Myocyte (in vitro differentiated cells): ENCODE data around the gene METRN. TPM values are rescaled to one million over a fixed set of nuclear protein-coding genes. Genes with fewer than 3 reads are reported as not detected.
"Not testable (repeated sequence)": the region's sequence is repeated elsewhere in the genome, so short reads cannot be mapped to it uniquely, and the experiment has no call there.

Experiments used
- DNase-seq: peaks from one replicate; pipeline ENCODE4 v3.0.0-alpha.2; 2012; ENCODE audit warnings: low read depth
- total RNA-seq: library from RNA; depleted of rRNA; stranded (reverse); fragments of >200 nt; gene quantifications from 2 replicates; pipeline ENCODE4 v1.2.3, GENCODE V29; 2014

Gene METRN
- total RNA-seq, 1 donor from 2014 or later: 105 TPM

GRCh38 chr16:689175-689897 lies 25.6 kb upstream of the METRN start:
- no peak for DNase-seq

DNA sequence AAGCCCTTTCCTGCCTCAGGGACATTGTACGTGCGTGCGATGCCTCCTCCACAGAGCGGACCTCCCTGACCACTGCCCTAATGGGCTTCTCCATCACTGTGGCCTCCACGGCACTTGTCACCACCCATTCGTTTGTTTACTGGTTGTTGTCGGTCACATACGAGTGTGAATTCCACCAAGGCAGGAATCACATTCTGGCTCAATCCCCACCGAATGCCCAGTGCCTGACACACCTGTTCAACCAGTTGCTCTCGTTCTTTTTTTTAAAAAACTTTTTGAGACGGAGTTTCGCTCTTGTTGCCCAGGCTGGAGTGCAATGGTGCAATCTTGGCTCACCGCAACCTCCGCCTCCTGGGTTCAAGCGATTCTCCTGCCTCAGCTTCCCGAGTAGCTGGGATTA lies 23.7 kb upstream of the METRN start:
- not testable (repeated sequence) for DNase-seq

DNA sequence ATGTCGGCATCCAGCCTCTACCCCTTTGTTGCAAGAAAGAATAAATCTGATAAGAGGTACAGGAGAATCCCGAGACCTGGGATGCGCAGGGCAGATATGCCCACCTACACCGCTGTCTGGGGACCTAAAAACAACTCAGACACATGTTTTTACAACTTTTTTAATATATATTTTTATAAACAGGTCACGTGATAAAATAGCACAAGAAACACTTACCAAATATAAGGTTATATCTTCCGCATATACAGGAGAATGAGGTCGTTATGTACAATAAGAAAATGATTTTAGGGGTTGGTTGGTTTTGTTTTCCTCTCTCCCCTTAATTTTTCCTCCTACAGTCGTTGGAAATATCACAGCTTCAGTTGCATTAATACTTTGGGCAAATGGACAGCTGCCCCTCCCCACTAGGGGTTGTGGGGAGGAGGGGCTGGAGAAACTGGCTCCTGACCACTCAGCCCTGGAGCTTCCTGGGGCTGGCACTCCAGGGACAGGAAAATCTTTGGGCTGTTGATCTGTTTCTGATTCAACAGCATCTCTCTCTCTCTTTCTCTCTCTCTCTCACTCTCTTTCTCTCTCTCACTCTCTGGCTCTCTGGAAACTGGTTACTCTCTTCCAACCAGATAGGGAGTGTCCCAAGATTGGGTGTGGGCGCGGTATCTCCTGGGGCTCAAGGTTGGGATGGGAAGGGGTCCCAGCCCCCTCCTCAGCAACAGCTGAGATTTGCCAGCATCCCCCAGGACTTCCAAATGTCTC lies 22.4 kb upstream of the METRN start:
- no peak for DNase-seq

- no peak for DNase-seq
Observed at GRCh38 chr16:693364-693763, 21.6 kb upstream of the METRN start.

DNA sequence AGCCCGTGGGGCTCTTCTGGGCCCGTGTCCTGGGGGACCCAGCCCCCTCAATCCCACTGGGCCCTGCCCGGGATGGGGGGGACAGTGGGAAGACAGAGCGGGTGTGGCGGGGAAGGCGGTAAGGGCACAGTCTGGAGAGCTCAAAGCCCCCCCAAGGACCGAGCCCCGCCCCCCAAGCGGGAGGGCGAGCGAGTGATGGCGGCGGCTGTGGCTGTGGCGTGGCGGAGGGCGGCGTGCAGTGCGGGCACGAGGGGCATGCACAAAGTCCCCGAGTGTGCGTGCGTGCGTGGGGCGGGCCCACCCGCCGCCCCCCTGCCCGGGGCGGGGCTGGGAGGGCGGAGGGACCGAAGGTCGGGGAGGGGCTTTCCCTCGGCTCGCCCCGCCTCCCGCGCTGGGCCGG lies 21.2 kb upstream of the METRN start:
- DNase-seq: no peak

GRCh38 chr16:694187-694862 lies 20.6 kb upstream of the METRN start:
- DNase-seq: no peak

DNA sequence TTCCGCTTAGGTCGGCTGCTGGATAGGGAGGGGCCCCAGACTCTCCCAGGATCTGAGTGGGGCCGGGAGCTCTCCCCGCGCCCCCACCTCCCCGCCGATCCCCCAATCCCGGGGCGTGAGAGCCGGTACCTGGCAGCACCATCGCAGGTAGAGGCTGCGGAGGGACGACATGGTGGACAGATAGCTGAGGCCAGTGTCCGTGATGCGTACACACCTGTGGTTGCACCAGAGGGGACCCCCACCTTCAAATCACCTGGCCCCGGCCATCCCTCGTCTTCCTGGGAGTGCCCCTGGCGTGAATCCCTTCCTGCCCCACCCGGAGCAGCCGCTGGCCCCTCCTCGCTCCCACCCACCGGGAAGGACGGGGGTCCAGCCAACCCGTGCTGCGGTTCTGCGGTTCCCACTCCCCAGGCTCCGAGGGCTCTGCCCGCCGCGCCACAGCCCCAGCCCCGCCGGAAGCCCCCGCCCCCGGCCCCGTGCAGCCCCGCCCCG lies 20.0 kb upstream of the METRN start:
- DNase-seq: no peak

GRCh38 chr16:695355-696089 lies 19.4 kb upstream of the METRN start:
- no peak for DNase-seq

GRCh38 chr16:698911-699671 lies 15.8 kb upstream of the METRN start:
- DNase-seq: no peak

- DNase-seq: no peak
Observed at GRCh38 chr16:700684-701584, 14.0 kb upstream of the METRN start.

DNA sequence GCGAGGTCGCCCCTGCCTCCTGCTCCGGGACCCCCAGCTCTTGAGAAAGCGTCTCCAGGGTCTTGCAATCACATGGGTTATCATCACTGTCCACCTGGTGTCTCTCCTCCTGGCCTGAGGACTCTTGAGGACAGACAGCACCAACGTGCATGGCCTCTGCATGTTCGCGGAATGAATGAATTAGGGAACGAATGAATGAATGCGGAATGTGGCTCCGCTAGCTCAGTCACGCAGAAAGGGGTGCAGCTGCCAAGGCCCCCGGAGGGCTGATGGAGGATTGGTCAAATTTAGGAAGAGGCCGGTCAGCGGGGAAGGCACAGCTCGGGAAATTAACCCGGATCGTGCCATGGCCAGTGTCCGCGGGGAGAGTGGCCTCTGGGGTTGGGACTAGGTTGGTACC lies 12.6 kb upstream of the METRN start:
- no peak for DNase-seq

- no peak for DNase-seq
Observed at GRCh38 chr16:703406-703805, 11.5 kb upstream of the METRN start.

DNA sequence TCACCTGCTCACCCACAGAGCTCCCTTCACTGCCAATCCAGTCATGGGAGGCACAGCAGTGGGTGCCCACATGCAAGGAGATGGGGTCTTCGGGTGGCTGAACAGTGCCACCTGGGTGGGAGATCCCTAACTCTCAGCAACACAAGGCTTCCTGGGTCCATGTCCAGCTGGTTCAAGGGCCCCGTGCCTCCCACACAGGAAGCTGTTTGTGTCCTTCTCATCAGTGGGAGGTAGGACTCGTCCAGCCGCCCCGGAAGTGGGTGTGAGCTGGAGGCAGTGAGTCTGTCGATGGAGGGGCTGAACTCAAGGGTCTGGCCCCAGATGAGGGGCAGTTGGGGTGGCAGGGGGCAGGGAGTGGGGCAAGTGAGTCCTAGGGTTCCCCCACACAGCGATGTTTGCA lies 10.9 kb upstream of the METRN start:
- no peak for DNase-seq

DNA sequence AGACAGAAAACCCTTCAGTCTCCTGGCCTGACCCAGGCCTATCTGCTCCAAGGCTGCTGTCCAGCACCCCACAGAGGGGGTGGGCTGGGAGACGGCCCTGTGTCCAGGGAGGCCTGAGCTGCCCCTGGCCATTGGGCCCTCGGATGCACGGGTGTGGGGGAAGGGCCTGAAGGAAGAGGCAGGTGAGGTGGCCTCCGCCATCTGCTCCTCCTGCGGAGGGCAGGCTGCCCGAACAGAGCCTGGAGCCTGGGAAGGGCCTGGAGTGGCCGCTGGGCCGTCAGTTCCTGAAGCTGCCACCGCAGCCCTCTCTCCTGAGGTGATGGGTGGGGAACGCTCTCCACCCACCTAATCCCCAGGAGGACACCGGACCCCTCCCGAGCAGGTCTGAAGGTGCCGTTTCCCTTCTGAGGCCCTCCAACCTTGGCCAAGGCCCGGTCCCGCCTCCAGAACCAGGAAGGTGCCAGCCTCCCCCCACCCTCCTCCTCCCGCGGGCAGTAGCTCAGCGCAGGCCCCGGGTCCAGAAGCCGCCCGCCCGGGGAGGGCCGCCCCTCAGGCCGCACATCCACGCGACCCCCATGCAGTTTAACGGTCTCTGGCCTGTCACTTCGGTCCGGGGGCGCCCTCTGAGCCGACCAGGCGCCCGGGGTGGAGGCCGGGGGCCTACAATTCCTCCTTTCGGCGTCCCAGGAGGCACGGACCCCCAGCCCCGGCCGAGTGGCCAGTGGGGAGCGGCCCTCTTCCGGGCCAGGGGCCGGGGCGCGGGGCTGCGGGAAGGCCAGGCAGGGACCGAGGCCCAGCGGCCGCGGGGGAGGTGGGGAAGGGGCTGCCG lies 10.2 kb upstream of the METRN start:
- no peak for DNase-seq

DNA sequence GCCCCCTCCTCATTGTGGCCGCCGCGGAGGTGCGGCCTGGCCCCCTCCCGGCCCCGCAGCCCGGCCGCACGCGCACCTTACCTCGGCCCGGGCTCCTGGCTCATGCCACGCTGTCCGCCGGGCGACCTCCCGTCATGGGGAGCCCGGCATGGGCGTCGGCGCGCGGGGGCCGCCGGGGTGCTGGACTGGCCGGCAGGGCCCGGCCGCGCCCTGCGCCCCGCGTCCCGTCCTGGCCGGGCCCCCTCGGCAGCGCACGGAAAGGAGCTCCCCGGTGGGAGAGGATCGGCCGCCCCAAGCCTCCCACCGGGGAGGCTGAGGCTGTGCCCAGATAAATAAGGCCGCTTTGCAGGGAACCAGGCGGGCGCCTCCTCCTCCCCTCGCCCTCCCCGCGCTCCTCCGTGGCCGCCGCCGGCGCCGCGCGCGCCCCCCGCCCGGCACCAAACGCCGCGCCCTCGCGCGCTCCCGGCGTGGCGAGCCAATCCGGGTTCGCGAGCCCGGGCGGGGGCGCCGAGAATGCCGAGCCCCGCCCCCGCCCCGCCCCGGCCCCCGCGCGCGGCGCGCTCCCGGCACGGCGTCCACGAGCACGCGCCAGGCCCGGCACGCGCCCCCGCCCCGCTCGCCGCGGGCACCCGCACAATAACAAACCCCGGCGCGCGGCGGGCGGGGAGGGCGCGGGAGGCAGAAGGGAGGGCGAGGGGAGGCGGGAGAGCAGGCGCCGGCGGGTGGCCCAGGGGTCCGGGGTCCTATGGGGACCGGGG lies 9.3 kb upstream of the METRN start, which contains the start of gene FBXL16:
Gene FBXL16, minus strand, starts transcription at position 371 of the 758 bp plus-strand sequence. CDS start 8,396 bp downstream, outside the sequence.
- DNase-seq: no peak

DNA sequence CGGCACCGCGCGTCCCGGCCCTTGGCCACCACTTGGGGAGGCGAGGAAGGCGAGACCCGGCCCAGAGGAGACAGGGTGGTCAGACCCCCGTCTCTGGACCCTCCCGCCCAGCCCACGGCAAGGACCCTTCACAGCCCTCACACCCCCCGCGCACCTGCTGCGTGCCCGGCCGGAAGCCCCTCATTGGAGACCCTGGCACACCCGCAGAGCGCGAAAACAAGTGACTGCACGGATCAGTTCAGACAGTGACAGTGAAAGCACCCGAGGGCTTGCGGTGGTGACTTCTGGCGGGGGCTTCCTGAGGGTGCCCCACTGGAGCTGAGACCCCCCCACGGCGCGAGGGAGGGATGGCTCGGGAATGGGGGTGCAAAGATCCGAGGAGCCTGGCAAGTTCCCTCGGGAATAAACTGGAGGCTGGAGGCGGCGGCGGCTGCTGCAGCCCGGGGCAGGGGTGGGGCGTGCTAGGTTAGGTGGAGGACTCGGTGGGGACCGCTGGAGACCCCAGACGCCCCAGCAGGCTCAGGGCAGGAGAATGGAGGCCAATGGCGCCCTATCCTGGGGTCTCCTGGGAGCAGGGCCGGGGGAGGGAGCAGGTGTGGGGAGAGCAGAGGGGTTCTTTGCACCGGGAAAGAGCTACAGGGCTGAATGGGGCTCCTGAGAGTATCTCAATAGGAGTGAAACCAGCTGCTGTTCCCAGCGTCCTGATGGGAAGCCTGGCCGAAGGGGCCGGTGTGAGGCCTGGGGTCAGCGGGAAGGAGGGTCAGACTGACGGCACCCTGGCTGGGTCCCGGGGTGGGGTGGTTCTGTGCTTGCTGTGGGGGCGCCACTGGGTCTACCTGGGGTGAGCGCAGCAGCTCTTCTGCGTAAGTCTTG lies 8.5 kb upstream of the METRN start:
- DNase-seq: no peak

GRCh38 chr16:707062-707538 lies 7.8 kb upstream of the METRN start:
- no peak for DNase-seq
